ENCODE results near the gene EXD3. TPM values are rescaled to one million over a fixed set of nuclear protein-coding genes. Genes with fewer than 3 reads are reported as not detected.

The EXD3 gene
- total and polyA plus RNA-seq, 9 of the 15 experiments (the other 6 are each of a cell fraction or from before 2014, with no cell fraction given), result 0.29 to 12.5 (median 3.9) TPM

DNA sequence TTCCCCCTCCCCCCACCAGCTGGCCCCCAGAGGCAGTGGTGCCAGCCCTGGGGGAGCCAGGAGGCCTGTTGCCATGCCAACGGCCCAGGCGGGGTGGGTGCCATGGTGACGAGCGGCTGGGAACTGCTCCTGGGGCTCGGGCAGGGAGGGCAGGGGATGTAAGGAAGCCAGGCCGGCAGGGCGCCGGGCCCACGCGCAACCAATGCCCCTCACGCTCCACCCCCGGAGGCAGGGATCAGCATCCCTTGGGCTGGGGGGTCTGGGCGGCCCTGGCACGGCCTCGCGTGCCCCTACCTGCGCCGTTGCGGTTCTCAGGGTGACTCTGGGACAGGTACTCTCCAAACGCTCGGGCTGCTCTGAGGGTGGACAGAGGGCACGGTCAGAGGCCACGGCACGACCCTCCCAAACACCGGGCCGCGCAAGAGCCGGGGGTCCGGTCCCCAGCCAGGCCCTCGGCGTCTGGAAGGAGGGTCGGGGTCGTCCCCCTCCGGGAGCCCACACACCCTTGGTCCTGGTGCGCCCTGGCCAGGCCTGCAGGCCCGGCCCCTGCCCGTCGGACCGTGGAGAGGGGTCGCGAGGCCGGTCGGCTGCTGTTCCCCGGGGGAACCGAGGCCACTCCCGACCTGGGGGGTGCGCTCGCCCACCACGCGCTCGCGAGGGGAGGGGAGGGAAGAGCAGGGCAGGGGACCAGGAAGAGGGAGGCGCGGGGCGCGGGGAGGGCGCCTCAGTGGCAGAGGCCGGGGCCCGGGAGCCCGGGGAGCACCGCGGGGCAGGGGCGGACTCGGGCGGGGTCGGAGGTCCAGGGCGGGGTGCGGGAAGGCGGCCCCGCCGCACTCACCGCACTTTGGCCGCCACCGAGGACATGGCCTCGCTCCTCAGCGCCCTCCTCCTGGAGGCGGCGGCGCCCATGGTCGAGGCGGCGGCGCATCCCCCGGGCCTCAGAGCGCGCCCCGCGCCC is 35.5 kb upstream of the EXD3 start (continued):
- 0 out of 4 replicates have a peak, but pooled peaks of 1 of the 2 experiments have one; percentile 13 for TF ChIP-seq UBTF (IDR thresholded peaks at IDR 0.05; ENCODE audit: borderline replicate concordance in 1 of 2, low read depth in 2 of 2, low read length in 2 of 2)
- TF ChIP-seq, protein P1, sequence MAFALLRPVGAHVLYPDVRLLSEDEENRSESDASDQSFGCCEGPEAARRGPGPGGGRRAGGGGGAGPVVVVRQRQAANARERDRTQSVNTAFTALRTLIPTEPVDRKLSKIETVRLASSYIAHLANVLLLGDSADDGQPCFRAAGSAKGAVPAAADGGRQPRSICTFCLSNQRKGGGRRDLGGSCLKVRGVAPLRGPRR (CRISPR knock-in tag; IDR thresholded peaks at IDR 0.05), result peak; percentile 32; the same call in 1 of the 2 replicates
- no peak for TF ChIP-seq HCFC1 (IDR thresholded peaks at IDR 0.05; ENCODE audit: low read depth, low read length)
- TF ChIP-seq ZNF408 (CRISPR knock-in tag; IDR thresholded peaks at IDR 0.05; ENCODE audit: low read depth), result no peak
- TF ChIP-seq ZNF212 (CRISPR knock-in tag; IDR thresholded peaks at IDR 0.05), result no peak
- TF ChIP-seq ZNF263 (CRISPR knock-in tag; IDR thresholded peaks at IDR 0.05; ENCODE audit: borderline replicate concordance), result peak; percentile 84
- no peak for TF ChIP-seq ZNF121 (CRISPR knock-in tag; conservative IDR thresholded peaks at IDR 0.05)
- no peak for TF ChIP-seq ZNF174 (CRISPR knock-in tag; IDR thresholded peaks at IDR 0.05)
- TF ChIP-seq ZFP1 (CRISPR knock-in tag; IDR thresholded peaks at IDR 0.05), result no peak
